Vagina (tissue), 2 donors: Measurements from ENCODE around the gene AFG3L2.

Experiments
- POLR2A ChIP-seq, 2 donors: fragments of 450-650 bp; IDR thresholded peaks; one replicate each; pipeline ENCODE4 v1.6.1; 2017; ENCODE audit warnings: antibody characterized with exemption in 2 of 2, mild to moderate bottlenecking in 2 of 2, moderate library complexity in 2 of 2
- POLR2AphosphoS5 ChIP-seq, 2 donors: sonication (generic); formaldehyde crosslinking; IDR thresholded peaks; one replicate each; pipeline ENCODE4 v1.9.0; 2017; ENCODE audit warnings: antibody characterized with exemption in 2 of 2, mild to moderate bottlenecking in 2 of 2, low read depth in 1 of 2; ENCODE audit not compliant: insufficient read depth in 1 of 2
- TF ChIP-seq, protein P1 (sequence below), 3 experiments: fragments of 450-650 bp in 2 of 3; fragments of 200-600 bp in 1 of 3; sonication (generic) in 1 of 3; IDR thresholded peaks; one replicate each; pipeline ENCODE4 v1.5.1; 2017 to 2019; ENCODE audit warnings: antibody characterized with exemption in 3 of 3, mild to moderate bottlenecking in 2 of 3, moderate library complexity in 2 of 3

DNA sequence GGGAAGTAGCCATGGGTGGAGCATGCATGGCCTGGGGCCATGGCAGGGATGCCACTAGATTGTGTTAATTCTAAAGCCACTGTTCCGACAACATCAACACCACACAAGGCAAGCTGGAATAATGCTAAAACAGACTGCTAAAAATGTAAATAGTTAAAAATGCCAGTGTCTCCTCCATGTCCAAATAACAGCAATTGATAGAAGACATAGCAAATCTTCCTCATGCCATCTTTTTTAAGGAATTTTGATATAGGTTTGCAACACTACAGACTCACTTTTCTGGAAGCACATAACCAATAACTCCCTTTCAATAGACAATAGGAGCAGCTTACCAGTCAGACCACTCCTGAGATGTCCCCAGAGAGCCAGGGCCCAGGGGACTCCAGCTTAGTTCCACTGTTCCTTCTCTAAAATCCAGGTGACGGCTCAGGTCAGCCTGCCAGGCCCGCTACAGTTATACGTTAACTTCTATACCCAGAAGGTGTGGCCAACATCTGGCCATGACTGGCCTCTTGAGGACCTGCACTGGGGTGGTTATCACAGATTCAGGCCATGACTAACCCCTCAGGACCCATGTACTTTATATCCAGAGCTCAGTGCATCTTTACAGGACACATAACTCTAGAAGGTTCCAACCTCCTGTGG lies 48.7 kb downstream of the AFG3L2 start:
- TF ChIP-seq POLR2A (IDR thresholded peaks at IDR 0.05) (no peak), POLR2AphosphoS5 (IDR thresholded peaks at IDR 0.05; ENCODE audit: insufficient read depth in 1 of 2, low read depth in 1 of 2) (no peak)
- TF ChIP-seq, protein P1, sequence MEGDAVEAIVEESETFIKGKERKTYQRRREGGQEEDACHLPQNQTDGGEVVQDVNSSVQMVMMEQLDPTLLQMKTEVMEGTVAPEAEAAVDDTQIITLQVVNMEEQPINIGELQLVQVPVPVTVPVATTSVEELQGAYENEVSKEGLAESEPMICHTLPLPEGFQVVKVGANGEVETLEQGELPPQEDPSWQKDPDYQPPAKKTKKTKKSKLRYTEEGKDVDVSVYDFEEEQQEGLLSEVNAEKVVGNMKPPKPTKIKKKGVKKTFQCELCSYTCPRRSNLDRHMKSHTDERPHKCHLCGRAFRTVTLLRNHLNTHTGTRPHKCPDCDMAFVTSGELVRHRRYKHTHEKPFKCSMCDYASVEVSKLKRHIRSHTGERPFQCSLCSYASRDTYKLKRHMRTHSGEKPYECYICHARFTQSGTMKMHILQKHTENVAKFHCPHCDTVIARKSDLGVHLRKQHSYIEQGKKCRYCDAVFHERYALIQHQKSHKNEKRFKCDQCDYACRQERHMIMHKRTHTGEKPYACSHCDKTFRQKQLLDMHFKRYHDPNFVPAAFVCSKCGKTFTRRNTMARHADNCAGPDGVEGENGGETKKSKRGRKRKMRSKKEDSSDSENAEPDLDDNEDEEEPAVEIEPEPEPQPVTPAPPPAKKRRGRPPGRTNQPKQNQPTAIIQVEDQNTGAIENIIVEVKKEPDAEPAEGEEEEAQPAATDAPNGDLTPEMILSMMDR (IDR thresholded peaks at IDR 0.05), result no peak
